Left forelimb (tissue), 1 donor: Measurements from ENCODE around the gene HHAT.
"Not testable (repeated sequence)": the region's sequence is repeated elsewhere in the genome, so short reads cannot be mapped to it uniquely, and the experiment has no call there.

ENCODE experiments used
- DNase-seq: peaks from one replicate; pipeline ENCODE4 v3.0.0-alpha.2; 2018; ENCODE audit warnings: low spot score

Gene HHAT

GRCh38 chr1:210313921-210314320 lies 14.8 kb upstream of the HHAT start:
- DNase-seq: no peak

DNA sequence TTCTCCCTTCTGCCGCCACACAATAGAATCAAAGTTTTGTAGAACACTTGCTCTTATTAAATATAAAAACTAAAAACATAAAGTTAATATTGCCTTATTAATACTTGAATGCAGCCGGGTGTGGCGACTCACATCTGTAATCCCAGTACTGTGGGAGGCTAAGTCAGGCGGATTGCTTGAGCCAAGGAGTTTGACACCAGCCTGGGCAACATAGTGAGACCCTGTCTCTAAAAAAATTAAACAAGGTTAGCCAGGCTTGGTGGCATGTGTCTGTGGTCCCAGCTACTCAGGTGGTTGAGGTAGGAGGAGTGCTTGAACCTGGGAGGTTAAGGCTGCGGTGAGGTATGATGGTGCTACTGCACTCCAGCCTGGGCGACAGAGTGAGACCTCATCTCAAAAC lies 13.2 kb upstream of the HHAT start:
- DNase-seq: no peak

- DNase-seq: no peak
Measured at GRCh38 chr1:210321131-210321530, 7.6 kb upstream of the HHAT start.

DNA sequence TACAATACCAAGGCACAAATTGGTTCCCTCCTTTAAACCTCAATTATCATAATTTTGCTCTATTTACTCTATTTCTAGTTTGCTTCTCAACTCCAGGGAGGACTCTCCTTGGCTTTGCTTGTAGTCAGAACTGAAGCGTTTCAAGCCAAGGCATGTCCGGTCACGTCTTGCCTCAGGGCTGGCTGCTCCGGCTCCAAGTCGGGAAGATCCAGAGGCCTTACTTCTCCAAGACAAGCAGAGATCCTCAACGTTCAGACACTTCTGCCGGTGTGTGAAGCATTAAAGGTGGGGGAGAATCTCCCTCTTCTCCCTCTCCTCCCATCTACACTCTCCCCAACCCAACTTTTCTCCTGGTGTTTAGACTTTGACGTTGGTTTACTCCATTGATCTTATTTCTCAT lies 7.2 kb upstream of the HHAT start:
- no peak for DNase-seq

- no peak for DNase-seq
Measured at GRCh38 chr1:210323957-210324356, 4.7 kb upstream of the HHAT start.

- DNase-seq: no peak
Measured at GRCh38 chr1:210325026-210325670, 3.6 kb upstream of the HHAT start.

DNA sequence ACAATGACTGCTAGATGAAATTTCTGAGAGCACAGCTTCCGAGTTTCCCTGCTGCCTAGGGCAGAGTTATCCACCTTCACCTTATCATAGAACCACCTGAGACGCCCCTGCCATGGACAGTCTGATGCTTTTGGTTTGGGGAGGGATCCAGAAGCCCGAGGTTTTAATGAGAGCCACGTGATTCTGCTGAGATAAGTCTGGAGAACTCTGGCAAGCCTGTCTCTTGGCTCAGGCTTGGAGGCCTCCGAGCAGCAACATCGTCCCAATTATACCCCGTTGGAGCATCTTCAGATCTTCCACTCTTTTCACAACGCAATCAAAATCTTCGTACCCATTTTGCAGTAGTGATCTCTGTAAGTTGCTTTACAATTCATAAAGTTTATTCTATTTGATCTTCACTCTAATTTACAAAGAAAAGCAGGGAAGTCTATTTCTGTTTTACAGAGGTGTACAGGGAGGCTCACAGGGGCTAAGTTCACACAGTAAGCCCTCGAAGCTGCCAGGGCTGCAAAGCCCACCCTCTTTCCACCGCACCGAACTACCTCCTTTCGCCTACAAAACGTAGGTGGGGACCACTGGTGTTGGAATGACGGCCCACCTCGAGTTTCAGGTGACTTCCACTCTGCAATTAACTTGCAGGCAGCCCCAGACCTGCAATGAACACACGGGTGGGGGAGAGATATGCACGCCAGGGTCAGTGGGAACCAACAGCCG lies 513 bp upstream of the HHAT start:
- DNase-seq: no peak

GRCh38 chr1:210330279-210330866 lies 1.7 kb downstream of the HHAT start:
- no peak for DNase-seq

- DNase-seq: no peak
Measured at GRCh38 chr1:210332233-210332632, 3.5 kb downstream of the HHAT start.

DNA sequence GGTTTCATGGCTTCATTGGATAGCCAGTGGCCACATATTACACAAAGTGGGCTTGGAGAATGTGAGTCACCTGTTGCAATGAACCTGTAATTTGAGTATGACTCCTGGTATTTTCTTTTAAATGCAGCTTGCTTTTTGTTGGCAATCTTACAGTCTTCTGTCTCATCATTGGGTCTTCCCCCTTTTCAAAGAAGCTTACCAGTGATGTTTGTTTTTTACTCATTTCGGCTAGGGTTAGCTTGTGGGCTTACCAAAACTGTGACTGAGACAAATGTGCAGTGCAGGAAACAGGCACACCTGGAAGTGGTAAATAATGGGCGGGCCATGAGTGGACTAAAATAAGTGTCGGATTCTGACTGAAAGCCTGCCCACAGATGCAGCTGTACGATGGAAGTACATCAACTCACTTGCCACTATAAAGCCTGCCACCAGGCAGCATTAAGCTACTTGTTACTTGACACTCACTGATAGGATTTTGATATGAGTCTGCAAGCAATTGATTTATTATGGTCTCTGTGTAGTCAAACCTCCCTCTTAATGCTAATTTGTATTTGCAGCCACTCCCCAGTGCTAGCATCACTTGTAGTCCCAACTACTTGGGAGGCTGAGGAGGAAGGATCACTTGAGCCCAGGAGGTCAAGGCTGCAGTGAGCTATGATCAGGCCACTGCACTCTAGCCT lies 4.2 kb downstream of the HHAT start:
- DNase-seq: no peak

DNA sequence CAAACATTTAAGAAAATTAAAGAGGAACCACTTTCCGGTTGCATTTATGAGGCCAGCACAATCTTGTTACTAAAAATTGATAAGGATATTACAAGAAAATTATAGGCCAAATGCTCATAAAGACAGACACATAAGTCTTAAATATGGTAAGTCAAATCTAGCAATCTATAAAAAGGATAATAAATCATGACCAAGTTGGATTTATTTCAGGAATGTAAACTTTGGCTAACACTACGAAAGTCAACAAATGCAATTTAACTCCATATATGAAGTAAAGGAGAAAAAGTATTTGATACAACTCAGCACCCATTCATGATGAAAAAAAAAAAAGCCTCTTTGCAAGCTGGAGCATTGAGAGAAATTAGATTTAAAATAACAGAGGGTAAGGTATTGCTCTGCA lies 6.3 kb downstream of the HHAT start:
- DNase-seq: no peak

GRCh38 chr1:210336362-210336761 lies 7.7 kb downstream of the HHAT start:
- DNase-seq: no peak

- DNase-seq: no peak
Measured at GRCh38 chr1:210339500-210339899, 10.8 kb downstream of the HHAT start.

- DNase-seq: no peak
Measured at GRCh38 chr1:210340311-210340710, 11.6 kb downstream of the HHAT start.

- DNase-seq: no peak
Measured at GRCh38 chr1:210340841-210341240, 12.1 kb downstream of the HHAT start.

- no peak for DNase-seq
Measured at GRCh38 chr1:210342986-210343780, 14.5 kb downstream of the HHAT start.

GRCh38 chr1:210344706-210345105 lies 16.0 kb downstream of the HHAT start:
- DNase-seq: no peak

DNA sequence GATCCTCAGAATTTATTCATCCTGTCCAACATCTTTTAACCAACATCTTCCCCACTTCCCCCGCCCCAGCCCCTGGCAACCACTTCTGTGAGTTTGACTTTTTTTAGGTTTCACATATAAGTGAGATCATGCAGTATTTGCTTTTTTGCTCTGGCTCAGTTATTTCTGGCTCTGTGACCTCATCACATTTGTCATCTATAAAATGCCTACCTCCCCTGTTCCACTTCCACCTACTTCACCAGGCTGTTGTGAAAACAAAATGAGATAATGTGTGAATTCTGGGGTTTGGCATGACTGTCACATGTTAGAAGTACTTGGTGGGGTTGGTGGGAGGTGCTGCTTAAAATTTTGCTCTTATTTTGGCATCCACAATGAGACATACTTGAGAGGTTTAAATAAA lies 18.4 kb downstream of the HHAT start:
- no peak for DNase-seq

- no peak for DNase-seq
Measured at GRCh38 chr1:210351496-210351895, 22.8 kb downstream of the HHAT start.

DNA sequence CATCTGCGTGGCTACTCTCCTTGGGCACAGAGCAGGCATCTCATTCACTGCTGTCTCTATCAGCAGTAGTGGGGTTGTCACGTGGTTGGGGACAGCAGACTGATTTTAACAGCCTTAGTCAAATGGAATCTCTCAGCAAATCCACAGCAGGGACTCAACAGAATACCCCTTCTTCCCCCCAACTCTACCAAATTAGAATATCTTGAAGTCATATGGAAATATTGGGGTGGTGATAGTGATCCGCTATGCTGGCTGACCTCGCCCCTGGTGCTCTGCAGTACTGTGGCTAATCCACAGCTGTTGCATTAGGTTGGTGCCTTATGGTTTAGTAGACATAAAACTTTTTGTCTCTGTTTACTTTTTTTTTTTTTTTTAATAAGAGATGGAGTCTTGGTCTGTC lies 23.9 kb downstream of the HHAT start:
- DNase-seq: no peak

- not testable (repeated sequence) for DNase-seq
Measured at GRCh38 chr1:210354305-210354704, 25.6 kb downstream of the HHAT start.

DNA sequence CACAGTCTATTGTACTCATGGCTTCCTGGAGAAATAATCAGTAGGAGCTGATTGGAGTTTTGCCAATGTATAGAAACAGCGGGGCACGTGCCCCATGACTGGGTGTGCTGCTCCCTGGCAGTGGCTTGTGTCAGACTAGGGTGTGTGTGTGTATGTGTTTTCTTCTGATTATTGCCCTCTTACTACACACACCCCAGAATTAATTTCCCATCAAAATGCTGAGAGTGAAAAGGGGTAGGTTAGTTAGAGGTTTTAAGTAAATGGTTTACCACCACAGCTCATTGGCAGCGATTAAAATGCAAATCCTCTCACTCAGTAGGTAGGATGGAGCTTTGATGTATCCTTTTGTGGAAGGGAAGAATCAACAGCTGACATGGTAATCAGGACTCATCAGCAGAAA lies 29.9 kb downstream of the HHAT start:
- no peak for DNase-seq
